ENCODE measurements around the gene ARSG.

ARSG gene

DNA sequence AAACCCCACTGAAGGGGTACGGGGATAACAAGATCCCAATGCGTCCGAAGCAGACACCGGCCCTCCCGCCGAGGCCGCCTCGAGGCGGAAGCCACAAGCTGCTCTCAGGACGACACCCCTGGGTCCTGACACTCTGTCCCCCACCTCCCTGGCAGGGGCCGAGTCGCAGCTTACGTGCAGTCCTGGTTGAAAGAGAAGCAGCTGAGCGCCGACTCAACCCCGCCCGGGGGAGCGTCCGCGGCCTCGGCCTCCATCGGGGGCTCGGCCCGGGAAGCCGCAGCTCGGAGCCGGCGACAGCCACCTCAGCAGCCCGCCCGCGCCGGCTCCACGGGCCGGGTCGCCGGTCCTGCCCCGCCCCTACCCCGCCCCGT, 165.9 kb downstream of the ARSG start, which contains the start of gene WIPI1:
WIPI1 (minus strand) TSS at position 329 of the 371 bp plus-strand sequence; CDS start at position 254, 75 bp downstream.
- DNase-seq (ENCODE audit: low read depth): no peak
- peak within 1 kb of the TSS; percentile 92 for H3K4me3 ChIP-seq (ENCODE audit: low read depth, low read length)

DNA sequence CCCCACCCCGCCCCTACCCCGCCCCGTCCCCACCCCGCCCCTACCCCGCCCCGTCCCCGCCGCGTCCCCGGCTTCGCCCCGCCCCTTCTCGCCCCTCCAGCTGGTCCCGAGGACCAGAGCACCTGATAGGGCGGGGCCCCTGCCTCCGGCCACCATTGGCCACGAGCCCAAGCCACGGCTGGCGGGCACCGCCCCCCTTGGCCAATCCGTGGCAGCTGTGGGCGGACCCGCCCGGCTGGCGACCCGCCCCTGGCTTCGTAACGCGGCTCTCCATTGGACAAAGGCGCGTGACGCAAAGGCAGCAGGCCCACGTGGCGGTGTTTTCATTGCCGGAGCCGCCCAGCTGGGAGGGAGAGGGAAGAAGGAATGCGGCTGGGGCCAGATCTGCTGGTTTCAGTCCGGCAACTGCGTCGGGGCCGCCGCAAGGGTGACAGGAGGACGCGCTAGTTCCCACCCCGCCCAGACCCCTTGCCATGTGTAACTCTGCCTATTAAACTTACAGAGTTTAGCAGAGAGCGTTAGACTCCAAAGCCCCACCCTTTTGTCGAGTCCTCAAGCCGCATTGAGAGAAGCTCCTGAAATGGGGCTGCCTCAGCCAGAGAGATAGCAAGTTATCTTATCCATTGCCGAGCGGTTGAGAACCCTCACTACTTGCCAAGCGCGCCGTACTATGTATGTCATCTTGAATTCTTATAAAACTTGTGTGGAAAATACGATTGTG, 166.4 kb downstream of the ARSG start:
- H3K4me3 ChIP-seq (ENCODE audit: low read depth, low read length): peak overlapping the region; percentile 92
- peak; percentile 96 for DNase-seq (ENCODE audit: low read depth)

DNA sequence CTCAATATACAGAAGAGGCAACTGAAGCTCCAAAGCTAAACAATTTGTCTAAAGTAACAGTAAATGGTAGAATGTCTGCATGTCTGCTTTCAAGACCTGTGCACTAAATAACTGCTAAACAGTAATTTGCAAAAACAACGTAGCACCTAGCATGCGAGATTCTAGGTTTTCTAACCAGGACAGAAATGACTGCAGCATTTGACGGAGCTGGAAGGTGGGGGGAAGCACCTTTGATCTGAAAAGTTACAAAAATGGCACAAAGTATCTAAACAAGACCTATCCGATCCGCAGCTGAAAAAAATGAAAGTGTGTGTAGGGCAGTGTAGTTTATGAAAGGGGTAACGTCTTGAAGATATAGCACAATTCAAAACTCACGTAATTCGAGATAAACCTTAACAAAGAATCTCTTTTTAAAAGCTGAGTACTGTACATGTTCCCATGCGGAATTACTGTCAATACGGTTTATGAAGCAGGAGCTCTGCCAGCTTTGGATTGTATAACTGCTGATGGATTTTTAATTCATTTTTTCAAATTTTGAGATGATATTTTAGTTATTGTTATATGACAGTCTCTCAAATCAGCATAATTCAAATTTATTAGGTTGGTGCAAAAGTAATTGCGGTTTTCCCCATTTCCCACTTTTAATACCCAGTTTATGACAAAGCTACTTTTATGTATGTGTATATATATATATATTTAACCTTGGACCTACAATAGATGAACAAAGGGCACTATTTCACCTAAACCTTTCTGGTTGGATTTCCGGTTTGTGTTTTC, 167.2 kb downstream of the ARSG start:
- no peak for DNase-seq (ENCODE audit: low read depth)
- H3K4me3 ChIP-seq (ENCODE audit: low read depth, low read length): peak overlapping the region; percentile 62

DNA sequence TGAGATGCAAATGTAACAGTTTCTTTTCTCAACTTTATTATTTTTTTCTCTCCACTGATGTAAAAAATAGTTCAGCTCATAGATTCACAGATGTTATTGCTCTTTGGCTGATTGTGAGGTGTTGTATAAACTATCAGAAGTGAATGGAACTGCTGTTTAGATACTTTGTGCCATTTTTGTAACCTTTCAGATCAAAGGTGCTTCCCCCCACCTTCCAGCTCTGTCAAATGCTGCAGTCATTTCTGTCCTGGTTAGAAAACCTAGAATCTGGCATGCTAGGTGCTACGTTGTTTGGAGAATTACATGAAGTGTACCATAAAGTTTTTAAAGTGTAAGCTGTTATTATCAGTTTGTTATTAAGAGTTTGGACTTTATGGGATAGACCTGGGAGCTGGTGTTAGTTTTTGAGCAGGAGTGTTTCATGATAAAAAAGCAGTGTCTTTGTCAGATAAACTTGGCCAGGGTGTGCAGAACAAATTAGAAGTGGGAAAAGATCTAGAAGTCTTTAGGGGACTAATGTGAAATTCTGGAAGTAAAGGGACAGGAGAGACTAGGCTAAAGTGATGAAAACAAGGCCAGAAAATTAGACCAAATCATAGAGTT, 167.8 kb downstream of the ARSG start:
- no peak for DNase-seq (ENCODE audit: low read depth)
- no peak overlapping the region for H3K4me3 ChIP-seq (ENCODE audit: low read depth, low read length)

DNA sequence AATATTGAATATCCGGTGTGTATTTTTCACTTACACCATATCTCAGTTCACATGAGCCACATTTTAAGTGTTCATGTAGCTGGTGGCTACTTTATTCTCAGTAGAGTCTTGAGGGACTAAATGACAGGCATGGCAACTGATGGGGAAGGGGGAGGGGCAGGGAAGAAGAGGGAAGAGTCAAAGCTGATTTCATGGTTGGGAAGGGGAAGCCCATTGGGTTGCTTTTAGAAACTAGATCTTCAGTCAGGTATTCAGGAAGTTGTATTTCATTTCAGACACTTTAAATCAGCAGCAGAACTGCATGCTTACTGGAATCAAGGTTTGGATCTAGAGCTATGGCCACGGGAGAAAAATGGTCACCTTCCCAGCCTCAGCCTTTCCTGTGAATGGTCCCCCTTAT, 168.9 kb downstream of the ARSG start:
- DNase-seq (ENCODE audit: low read depth): no peak
- no peak overlapping the region for H3K4me3 ChIP-seq (ENCODE audit: low read depth, low read length)

DNA sequence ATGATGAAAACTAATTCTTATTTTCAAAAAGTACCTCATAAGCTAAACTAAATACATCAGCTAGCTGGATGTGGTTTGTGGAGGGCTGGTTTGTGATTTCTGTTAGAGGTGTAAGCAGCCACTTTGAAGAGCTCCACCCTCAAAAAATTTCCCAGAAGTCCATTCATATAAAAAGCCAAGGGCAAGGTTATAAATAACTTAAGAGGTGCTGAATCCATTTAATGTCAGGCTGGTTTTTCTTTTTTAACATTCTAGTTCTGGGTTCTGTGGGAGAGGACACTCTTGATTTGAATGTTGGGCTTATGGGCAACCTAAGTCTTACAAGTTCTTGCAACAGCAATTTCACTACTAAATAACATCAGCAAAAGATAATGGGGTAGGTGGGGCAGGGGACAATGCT, 169.4 kb downstream of the ARSG start:
- DNase-seq (ENCODE audit: low read depth): no peak
- no peak overlapping the region for H3K4me3 ChIP-seq (ENCODE audit: low read depth, low read length)

DNA sequence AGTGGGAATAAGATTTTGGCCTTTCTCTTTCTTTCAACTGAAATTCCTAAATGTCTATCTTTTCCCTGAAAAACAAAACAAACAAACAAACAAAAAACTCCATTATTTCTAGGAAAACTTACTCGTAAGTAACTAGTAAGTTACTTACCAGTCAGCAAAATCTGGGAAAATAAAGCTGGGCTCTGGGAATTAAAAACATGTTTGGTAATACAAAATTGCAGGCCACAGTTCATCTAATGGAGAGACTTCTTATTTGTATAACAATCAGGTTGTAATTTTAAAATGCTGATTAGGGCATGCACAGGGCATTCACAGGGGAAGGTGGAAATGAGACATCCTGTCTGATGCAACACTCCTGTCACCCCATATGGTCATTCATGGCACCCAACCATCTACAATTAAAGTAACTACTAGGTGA, 169.8 kb downstream of the ARSG start:
- H3K4me3 ChIP-seq (ENCODE audit: low read depth, low read length): no peak overlapping the region
- no peak for DNase-seq (ENCODE audit: low read depth)

DNA sequence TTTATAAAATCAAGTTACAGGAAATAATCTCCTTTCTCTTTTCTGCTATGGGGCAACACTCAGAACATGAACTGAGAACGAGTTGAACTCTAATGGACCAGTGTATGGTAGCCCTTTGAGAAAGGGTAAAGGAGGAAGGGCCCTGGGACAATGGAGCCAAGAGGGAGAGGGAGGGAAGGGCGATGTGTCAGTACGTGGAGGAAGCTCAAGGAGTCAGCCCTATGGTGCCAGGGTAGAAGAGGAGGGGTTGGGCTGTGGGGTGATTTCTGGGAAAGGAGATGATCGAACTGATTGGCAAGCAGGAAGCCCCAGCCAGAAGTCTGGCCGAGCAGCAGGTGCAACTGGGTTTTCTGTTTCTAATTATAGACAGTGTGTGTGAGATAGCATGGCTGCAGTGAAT, 170.3 kb downstream of the ARSG start:
- no peak overlapping the region for H3K4me3 ChIP-seq (ENCODE audit: low read depth, low read length)
- DNase-seq (ENCODE audit: low read depth): no peak

DNA sequence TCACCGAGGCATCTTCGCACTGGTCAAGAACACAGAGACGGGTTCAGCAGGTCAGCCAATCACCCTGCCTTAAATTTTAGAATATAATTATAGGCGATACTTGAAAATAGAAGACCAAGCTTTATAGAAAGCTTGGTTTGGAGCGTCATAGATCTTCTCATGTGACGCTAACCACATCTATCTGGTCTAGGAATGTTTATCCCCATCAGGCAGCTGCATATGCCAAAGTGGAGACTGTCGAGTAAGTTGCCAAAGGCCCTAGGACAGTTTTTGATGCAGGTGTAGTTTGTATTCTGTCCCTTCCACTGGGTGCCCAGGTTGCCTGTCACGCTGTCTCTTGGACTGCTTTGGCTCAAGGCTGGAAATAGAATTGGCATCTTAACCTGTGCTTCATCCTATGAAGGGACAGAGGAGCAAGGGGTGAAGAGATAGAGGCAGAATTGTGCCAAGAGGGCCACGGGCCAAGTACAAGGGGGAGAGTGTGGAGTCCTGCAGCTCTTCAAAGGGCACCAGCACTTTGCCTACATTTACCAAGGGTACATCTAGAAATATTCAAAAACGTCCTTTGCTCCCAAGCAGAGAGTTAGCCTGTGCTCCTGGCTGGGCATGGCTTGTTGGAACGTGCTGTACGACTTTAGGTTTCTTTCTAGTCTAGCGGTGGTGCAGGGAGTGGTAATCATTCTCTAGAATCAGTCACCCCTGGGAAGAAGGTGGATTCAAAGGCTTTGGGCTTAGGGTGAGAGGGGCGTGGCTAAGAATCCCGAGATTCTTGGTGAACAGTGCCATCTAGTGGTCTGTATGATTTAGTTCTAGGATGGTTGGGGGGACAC, 171.3 kb downstream of the ARSG start:
- DNase-seq (ENCODE audit: low read depth): no peak
- no peak overlapping the region for H3K4me3 ChIP-seq (ENCODE audit: low read depth, low read length)

DNA sequence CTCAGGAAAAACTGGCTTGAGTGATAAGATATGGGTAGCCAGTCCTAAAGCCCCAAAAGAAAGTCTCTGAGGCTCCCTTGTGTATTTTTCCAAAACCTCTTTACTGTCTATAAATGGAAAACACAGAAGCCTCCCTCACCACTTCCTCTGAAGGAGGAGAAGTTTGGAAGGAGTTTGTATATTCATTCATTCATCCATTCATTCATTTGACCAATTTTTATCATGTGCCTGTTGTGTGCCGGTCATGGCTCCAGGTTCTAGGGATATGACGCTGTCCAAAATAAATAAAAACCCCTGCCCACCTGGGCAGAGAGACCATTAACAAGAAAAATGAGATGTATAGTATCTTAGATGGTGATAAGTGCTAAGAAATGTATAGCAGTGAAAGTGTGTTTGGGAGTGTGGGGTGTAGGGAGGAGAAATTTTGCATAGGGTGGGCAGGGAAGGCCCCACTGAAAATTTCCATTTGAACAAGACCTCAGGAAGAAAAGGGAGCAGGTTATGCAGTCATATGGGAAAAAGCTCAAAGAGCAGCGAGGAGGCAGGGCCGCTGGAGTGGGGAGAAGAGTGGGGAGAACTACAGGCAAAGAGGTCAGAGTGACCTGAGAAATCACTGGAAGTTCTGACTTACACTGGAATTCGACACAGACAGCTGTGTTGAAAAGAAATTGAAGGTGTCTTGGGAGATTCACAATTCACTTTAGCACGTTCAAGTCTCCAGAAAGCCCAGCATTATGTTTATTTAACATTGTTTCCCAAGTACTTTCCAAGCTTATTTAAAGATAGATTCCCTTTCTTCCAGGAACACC, 172.1 kb downstream of the ARSG start:
- no peak overlapping the region for H3K4me3 ChIP-seq (ENCODE audit: low read depth, low read length)
- DNase-seq (ENCODE audit: low read depth): no peak

DNA sequence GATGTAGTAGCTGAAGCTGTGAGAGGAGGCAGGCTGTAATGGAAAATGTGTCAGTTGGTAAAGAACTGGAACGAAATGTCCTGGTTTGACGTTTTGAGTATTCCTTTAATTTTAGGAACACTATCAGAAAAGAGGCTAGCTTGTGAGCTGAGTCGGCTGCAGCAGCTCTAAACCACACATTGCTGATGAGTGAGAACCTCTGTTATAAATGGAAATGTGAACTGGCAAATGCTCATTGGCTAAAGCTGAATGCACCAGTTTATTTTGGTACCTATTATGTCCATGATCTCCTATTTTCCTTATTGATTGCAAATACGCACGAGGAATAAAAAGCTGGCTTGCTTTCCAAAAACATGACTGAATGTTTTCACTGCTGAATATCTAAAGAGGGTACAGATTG, 177.0 kb downstream of the ARSG start:
- no peak overlapping the region for H3K4me3 ChIP-seq (ENCODE audit: low read depth, low read length)
- no peak for DNase-seq (ENCODE audit: low read depth)

DNA sequence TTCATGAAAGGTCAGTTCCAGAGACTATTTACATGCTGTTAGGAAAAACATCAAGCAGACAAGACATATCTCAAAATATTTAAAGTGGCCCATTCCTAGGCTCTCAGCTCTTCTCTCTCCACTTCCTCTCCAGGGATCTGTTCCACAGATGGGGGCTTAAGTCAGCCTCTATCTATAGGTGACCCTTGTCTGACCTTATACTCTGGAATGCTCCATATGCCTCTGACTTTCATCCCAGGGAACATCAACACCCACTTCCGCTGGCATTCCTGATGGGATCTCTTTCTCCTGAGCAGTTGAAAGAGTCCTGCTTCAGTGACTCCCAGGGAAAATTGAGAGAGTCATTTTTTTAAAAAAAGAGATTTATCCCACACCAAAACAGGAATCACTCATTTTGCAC, 177.5 kb downstream of the ARSG start:
- DNase-seq (ENCODE audit: low read depth): no peak
- H3K4me3 ChIP-seq (ENCODE audit: low read depth, low read length): no peak overlapping the region

All from skeletal muscle cell (primary cell).